Pons (tissue), 1 donor: ENCODE data around the gene SENP1.

Source experiments
- DNase-seq: peaks from one replicate; pipeline ENCODE4 v3.0.0-alpha.2; 2016; ENCODE audit warnings: low spot score

SENP1 gene

GRCh38 chr12:48036818-48037217, 69.1 kb downstream of the SENP1 start:
- DNase-seq: no peak

GRCh38 chr12:48034835-48035805, 70.8 kb downstream of the SENP1 start:
- DNase-seq: no peak

GRCh38 chr12:48033451-48033850, 72.4 kb downstream of the SENP1 start:
- DNase-seq: no peak

GRCh38 chr12:48032597-48032996, 73.3 kb downstream of the SENP1 start:
- DNase-seq: no peak

- DNase-seq: no peak
These were observed 74.5 kb downstream of the SENP1 start for GRCh38 chr12:48031135-48031960.

GRCh38 chr12:48030173-48030650, 75.7 kb downstream of the SENP1 start:
- DNase-seq: no peak

- DNase-seq: no peak
These were observed 76.2 kb downstream of the SENP1 start for GRCh38 chr12:48029491-48030172.

- no peak for DNase-seq
These were observed 77.1 kb downstream of the SENP1 start for GRCh38 chr12:48028541-48029431.

GRCh38 chr12:48027183-48028002, 78.5 kb downstream of the SENP1 start:
- no peak for DNase-seq

- DNase-seq: no peak
These were observed 79.6 kb downstream of the SENP1 start for GRCh38 chr12:48026060-48026827.

GRCh38 chr12:48025281-48025680, 80.6 kb downstream of the SENP1 start:
- DNase-seq: no peak

GRCh38 chr12:48024735-48025134, 81.1 kb downstream of the SENP1 start:
- no peak for DNase-seq

- no peak for DNase-seq
These were observed 82.5 kb downstream of the SENP1 start for GRCh38 chr12:48023386-48023785.

- no peak for DNase-seq
These were observed 83.0 kb downstream of the SENP1 start for GRCh38 chr12:48022676-48023385.

GRCh38 chr12:48022180-48022521, 83.7 kb downstream of the SENP1 start:
- no peak for DNase-seq

GRCh38 chr12:48021485-48022179, 84.2 kb downstream of the SENP1 start:
- DNase-seq: no peak

GRCh38 chr12:48019639-48020265, 86.1 kb downstream of the SENP1 start:
- no peak for DNase-seq

GRCh38 chr12:48018618-48018995, 87.3 kb downstream of the SENP1 start:
- DNase-seq: no peak
